HUDEP-2 (cell line): ENCODE data around the gene TMEM154.

Experiments
- DNase-seq, 76 experiments: peaks; one replicate each; lab custom pipeline; 2025; ENCODE audit not compliant: unreplicated experiment in 76 of 76; lab: John Stamatoyannopoulos, UW

TMEM154 gene

DNA sequence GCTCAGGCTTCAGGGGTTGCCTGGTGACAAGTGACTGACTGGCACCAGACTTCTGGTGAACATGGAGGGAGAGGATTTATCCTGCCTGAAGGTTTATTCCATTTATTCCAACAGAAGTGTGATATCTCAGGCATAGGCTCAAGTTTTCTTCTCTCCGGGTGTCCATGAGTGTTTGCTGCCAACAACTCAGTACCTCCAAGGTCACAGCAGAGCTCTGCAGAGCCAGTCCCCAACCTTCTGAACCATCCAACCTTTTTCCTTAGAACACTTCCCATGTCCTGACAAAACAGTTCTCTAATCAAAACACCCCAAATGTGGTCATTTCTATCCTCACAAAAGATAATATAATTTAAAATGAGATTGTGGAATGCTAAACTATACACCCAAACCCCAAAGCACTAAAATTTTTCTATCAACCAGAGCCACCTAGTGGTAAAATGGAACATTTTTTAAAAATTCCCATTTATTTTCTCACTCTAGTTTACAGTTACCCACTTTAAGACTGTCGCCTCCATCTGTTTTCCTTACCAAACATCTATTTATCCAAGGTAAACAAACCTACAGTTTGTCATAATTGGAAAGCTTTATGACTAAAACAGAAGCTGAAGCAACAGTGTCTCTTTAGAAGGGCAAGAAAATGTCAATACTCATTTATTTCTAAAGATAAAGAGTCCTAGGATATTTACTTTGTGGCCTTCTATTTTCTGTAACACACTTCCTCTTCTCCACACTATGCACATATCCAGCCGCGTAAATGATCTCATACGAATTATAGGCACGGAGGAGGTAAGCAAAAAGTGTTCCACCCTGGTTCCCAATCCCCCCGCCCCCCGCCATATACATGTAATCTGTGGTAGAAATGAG is 39.5 kb downstream of the TMEM154 start:
- DNase-seq, result peak in 12 of 76 experiments; percentile 3 to 37 (median 12)

DNA sequence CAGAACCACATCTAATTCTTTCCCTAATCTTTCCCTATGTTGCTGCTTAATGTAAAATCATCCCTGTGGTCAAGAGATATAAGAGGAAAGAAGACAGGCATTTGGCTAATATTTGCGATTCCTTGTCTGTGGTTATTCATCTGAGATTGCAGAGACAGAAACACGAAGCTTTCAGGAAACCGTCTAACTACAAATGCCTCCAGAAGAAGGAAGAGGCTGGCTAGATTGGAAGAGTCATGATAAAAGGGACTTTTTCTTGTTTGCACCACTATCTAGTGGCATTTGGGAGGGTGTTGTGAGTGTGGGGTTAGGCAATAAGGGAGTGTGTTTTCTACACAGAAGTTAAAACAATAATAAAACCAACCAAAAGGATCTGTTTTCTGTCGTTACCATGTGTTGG is 43.9 kb downstream of the TMEM154 start:
- no peak for DNase-seq

DNA sequence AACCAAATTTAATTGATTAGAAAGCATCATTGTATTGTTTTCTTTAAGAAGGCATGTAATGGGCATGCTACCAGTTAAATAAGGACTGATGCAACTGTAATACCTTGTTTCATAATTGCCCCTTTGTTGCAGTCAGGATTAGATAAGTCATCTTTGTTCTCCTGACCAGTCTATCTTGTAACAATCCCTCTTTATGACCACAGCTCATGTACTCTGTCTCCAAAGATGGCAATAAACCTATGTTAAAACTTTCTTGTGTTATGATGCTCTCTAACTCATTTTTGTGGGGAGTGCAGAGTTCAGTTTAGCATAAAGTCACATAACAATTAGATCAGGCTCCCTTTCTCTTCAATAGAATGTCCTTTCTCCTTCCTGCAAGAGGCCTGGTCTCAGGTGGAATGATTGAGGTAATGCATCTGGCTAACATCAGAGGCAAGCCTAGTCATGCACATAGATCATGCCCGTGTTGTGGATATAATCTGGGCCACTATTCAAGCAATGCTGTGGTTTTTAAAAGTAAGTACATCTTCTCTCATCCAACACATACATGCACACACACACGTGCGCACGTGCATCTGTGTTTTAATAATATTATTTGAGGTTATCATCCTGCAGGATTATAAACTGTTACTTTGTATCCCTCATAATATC is 45.6 kb downstream of the TMEM154 start:
- DNase-seq, result no peak

DNA sequence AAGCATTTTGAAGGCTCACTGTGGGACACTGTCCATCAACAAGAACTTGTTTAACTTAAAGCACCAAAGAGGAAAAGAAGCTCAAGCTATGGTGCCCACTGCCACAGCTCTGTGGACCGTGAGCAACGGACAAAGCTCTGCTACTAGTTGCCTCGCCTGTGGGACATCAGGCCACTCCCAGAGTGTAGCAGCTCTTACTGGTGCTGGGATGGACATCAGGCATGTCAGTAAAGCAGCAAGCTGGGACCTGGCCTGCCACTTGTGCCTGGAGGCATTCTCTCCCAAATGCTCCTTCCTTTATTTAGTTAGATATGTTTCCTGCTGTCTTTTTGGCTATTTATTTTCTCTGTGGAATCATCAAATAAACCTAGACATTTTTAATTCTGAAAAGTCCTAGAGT is 46.7 kb downstream of the TMEM154 start:
- DNase-seq, result peak in 7 of 76 experiments; percentile 1 to 28 (median 6)

DNA sequence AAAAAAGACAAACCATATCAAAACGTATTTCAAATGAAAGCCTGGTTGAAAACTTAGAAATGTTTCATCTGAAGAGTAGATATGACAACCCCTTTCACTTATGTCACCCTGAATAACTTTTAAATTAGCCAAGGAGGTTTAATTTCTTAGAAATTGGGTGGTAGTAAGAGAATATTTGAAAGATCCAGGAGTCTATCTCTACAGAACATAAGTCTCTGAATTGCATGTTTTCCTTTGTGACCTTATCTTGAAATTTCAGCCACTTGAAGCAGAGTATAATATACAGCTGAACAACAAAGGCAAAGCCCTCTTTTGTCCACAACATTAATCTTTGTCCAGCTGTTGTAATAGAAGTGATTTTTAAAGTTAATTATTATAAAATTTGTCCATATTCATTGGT is 49.5 kb downstream of the TMEM154 start:
- peak in 30 of 76 experiments; percentile 13 to 89 (median 58) for DNase-seq

DNA sequence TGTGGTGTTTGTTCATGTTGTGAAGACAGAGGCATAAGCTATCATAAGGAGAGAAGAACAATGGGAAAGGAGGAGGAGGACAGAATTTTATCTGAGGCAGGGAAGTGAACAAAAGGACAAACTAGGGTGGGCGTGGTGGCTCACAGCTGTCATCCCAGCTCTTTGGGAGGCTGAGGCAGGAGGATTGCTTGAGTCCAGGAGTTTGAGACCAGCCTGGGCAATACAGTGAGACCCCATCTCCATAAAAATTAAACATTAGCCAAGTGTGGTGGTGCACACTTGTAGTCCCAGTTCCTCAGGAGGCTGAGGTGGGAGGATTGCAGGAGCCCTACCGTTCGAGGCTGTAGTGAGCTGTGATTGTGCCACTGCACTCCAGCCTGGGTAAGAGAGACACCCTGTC is 49.9 kb downstream of the TMEM154 start:
- peak in 6 of 76 experiments; percentile 3 to 35 (median 9) for DNase-seq

DNA sequence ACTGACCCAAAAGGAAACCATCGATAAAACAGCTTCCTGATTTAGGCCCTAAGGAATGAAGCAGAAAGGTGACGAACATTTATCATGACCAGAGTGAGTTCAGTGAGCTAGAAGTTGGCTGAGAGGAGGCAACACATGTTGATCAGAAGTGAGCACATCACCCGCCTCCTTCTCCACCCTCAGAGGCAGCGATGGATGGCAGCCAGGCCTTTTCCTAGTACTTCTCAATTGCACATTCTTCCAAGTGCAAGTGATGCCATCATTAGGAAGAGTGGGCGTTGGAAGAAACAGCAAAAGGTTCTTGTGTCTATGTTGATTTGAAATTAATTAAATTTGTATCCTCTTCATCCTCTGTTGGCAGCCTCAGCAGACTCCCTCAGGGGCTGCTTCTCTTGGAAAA is 51.7 kb downstream of the TMEM154 start:
- peak in 38 of 76 experiments; percentile 1 to 58 (median 24) for DNase-seq

DNA sequence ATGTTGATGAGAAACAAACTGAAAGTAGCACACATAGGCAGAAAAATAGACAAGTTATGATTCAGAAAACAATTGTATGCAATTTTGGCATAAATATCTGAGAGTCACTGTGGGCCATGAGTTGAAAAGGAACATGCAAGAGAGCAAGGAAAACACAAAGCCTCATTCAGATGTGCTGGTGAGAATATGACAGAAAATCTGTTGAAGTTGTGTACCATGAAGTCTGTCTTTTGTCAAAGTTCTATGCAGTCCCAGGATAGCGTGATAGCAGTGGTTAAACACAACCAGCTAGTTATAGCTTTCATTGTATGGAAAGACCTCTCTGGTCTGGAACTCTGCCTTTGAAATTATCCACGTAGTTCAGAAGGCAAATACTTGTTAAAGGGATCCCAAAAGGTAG is 53.0 kb downstream of the TMEM154 start:
- no peak for DNase-seq

DNA sequence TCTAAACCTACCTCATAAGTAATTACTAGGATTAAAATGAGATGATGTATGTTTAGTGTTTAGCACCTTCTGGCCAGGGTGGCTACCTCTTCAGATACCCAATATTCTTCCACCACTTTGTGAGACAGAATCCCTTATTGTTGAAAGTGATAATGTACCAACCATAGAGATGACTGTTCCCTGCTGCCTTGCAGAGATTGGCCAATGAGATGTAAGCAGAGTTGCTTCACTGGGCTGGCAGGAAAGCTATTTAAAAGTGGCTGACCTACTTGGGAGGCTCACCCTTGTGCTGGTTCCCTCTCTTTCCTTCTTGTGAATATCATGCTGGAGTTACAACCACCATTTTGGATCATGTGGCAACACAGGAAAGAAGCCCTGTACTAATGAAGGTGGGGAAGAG is 58.9 kb downstream of the TMEM154 start:
- DNase-seq, result no peak

DNA sequence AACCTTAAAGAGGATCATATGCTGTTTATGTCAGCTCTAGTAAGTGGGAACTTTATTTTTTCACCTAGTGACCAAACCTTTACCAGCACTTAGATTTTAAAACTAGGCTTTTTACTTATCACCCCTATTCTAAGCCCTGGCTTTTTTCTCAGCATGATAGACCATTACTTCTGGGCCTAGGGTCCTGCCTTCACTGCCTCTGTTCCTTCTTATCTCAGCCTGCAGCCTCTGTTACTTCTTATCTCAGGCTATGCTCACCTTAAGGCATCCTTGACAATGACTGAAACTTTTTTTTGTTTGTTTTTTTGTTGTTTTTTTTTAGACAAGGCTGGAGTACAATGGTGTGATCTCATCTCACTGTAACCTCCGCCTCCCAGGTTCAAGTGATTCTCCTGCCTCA is 59.6 kb downstream of the TMEM154 start:
- peak in 4 of 76 experiments; percentile 6 to 39 (median 19) for DNase-seq

DNA sequence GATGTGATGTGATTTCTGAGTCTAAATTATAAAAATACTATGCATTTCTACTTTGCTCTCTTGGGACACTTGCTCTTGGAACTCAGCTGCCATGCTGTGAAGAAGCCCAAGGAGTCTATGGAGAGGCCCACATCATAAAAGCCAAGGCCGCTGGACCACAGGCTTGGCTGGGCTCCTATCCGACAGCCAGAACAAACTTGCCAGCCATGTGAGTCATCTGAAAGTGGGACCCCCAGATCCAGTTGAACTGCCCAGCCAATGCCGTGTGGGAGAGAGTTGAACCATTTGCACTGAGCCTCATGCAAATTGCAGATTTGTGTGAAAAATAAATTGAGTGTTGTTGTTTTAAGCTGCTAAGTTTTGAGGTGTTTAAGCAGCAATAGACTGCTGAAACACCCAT is 60.2 kb downstream of the TMEM154 start:
- DNase-seq, result no peak

DNA sequence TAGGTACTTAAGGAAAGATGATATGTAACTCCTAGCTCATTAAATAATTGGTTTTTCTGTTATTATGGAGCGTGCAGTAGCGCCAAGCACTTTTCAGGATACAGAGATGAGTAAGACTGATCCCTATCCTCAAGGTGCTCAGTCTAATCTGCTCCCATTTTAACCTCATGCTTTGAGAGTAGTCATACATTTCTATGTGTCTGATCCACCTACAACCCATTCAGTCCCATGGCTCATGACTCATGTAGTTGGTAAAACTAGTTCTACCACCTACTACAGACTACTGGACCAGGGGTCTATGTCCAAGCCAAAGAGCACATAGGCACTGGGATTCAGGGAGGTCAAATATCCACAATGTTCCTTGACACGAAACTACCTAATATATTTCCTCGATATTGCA is 60.8 kb downstream of the TMEM154 start:
- DNase-seq, result no peak

DNA sequence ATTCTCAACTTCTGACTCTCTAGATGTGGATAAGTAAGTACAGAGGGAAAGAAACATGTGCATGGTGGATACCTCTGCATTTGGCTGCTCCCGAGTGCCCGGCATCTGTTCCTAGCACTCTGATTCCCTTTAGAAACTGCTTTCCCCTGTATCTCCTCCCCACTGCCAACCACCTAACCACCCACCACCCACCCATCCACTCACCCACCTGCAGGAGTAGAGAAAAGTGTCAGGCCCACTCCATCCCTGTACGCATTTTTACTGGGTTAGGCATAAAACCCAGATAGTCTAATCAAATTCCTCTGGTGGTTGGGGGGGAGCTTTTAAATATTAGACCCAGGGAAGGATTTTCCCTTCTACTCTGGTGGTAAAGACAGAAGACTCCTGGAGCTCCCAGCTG is 63.0 kb downstream of the TMEM154 start:
- DNase-seq, result no peak

DNA sequence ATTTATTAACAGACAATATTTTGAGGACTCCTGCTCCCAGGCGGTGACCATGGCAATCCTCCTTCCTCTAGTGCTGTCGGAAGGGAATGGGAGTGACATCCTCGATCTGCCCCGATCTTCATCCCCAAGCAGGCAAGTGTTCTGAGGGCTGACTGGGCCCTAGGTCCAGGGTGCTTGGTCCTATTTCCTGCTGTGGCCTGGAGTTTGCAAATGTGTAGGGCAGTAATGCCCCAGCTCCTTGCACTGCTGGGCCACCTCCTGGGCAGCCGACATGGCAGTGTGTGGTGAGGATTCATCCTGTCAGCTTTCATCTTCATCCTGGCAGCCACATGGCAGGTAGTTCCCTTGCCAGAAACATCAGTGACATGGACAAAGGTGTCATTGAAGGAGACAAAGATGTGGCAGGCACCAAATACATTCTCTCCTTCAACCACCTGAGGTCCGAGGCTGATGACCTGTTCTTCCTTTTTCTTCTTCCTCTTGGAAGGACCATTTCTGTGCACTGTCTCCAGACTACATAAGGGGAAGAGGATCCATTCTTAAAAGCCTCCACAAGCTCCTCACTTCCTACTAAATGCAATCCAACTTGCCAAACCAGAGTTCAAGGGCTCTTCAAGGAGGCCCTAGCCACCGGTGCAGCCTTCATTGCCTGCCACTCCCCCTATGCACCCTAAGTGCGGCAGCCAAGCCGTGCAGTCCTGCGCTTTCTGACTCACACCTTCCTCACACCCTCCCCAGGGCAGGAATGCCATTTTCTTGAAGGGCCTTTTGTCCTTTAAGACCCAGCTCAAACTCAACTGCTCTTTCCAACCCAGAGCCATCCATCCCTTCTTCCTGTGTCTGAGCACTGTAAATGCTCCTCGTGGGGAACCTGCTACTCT is 65.7 kb downstream of the TMEM154 start:
- no peak for DNase-seq

DNA sequence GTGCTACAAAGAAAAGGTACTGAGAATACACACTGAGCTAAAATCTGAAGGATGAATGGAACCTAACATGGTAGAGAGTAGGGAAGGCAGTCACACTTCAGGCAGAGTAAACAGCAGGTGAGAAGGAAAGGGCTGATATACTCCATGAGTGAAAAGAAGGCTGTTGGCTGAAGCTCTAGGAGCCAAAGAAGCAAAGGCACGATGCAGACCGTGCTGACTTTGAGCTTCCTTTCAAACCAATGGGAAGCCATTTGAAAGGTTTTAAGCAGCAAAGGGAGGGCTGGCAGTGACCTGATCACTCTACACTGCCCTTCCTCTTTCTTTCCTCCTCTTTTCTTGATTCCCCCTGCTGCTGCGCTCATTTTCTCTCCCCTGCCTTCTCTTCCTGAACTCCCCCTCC is 66.4 kb downstream of the TMEM154 start:
- no peak for DNase-seq

DNA sequence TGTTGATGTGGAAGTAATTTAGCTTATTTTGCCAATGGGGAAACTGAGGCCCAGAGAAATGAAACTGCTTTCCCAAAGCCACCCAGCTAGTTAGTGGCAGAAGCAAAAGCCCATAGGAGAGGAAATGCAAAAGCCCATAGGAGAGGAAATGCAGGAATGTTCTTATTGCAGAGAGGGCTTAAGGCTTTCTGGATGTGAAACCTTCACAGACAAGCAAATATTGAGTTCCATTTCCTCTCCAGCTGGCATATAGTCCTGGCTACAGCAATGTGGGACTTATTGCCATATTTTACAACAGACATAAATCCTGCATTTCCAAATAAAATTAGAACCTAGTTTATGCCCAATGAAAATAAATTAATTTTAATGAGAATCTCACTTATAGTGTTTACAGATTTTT is 69.7 kb downstream of the TMEM154 start:
- DNase-seq, result no peak

DNA sequence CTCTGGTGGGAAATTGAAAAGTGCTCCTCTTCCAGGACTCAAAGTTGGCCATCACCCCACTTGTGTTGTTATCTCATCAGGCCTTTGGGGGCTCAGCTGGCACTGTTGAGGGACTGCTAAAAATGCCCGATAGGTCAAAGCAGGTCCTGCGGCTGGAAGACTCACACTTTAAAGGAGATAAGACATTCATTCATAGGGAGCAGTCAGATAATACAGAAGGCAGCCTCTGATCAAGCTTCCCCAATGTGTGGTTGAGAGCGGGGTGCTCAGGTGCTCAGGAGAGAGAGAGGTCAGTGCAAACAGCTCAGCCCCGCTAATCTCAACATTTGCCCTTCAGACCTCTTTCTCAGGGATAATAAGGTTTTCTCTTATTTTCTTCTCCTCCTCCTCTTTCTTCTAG is 70.3 kb downstream of the TMEM154 start:
- peak in 72 of 76 experiments; percentile 25 to 89 (median 66) for DNase-seq

DNA sequence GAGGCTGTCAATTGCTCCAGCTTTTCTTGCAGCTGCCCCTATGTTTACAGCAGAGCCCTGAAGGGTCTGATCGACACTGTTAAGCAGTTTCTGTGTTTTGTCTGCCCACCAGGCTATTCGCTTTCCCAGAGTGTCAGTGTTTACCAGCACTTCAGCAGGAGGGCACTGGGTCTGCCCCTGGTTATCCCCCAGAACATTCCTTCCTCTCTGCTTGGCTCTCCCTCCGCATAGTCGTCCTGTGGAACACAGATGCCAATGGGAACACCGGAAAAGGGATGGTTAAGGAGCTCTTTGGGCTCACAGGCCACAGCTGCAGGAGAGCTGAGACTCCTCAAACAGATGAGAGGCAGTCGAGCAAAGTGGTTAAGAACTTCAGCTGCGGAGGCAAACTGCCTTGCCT is 72.6 kb downstream of the TMEM154 start:
- DNase-seq, result no peak

DNA sequence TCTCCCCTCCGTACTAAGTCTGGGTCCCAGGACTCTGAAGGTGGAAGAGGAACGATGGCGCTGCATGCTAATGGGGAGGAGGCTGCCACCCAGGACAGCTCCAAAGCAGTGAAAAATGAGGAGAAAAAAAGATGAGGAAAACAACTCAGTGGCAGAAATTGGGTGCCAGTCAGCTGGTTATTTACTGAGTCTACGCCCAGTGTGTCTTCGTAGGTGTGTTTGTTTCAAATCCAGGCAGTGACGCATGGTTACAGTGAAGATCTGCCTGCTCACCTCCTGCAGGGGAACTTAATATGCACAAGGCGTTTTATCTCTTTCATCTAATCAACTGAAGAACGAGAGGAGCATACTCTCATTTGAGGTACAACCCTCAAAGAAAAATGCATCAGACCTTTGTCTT is 73.0 kb downstream of the TMEM154 start:
- DNase-seq, result no peak

DNA sequence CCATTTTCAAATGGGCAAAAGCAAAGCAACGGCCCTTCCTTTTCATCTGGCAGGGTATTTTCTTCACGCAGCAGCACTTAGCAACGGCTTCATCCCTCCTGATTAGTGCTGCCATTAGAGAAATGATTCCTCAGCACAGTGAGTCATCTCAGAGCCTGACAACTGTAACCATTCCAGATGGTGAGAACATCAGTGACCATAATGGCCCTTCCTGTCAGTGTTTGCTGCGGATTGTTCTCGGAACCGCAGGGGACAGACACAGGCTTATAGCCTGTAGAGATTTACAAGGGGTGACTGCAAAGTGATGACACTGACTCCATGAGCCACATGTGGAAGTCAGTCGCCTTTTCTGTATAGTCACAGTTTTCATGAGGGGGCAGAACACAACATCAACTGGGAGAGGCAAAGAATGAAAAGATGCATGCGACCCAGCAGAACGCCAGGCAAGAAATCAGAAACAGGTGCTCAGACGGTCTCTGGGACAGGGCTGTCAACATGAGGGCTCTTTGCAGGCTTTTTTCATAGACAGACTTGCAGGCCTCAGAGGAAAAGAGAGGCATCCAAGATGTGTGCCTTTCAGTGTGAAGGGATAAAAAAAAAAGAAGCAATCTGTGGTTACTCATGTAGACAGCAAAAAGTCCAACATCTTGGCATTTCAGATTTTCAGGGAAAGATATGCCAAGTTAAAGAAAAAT is 74.0 kb downstream of the TMEM154 start:
- DNase-seq, result no peak

DNA sequence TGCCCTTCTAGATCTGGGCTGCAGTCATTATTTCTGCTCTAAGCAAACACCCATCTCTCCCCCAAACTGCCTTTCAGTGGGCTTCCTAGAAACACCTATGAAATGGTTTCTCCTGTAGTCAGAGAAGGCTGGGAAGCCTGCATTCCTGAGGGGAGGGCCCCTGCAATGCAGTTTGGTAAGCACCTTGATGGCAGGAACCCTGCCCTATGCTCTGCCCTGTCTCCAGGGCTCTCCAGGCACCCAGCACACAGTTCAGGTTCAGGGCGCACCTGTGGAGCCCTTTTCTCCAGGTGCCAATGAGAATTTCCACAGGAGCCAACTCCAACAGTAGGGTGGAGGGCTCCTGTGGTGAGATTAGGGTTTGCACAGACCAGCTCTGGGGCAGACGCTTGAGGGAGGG is 74.8 kb downstream of the TMEM154 start:
- DNase-seq, result no peak
